ENCODE measurements around the gene MMP15.
A peak's percentile ranks its signal among the peaks of the same experiment; 100 is the strongest.

Gene MMP15

GRCh38 chr16:58025351-58026138 lies at the start of gene MMP15:
MMP15 (plus strand) TSS chr16:58025754; CDS start chr16:58026351, 597 bp downstream.
- DNase-seq, result peak; percentile 64

DNA sequence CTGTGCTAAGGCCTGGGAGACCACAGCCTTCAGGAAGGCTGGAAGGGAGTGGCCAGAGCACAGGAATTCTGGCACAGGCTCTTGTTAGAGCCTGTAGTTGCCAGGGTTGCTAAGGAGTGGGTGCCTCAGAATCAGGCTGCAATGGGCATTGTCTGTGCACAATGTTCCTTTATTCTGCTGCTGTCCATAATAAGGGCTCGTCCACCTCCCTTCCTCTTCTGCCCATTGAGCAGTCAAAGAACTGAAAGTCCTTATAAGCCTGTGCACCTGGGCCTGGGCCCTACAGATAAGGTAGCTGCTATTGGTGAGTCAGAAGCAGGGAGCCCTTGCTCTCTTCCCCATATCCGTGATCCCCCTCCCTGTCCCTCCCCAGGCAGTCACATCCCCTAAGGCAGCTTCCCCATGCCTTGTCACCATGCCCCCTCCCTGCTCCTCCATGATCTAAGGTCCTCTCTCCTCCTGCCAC lies 49.2 kb upstream of the MMP15 start:
- peak; percentile 90 for DNase-seq

DNA sequence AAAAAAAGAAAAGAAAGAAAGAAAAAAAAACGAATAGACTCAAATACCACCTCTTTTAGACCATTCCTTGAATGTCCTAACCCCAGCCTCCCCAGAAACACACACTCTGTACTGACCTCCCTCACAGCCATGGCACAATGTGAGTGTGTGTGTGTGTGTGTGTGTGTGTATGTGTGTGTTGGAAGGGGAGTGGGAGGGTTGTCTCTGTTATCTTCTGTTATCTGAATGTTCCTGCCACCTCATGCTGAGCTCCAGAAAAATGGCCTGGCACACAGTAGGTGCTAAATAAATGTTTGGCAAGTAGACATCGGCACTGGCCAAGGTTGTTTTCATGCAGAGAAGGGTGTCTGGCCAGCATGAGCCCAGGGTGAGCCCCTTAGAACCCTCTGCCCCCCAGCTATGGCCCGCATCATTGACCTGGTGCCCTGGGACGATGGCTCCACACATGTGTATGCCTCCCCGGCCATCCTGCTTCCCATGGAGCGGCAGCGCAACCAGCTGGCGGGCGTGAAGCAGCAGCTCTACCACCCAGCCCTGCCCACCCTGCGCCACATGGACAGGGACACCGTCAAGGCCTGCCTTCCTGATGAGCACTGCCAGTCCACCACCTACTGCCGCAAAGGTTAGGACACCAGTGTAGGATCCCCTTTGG lies 48.0 kb upstream of the MMP15 start:
- peak; percentile 27 for DNase-seq

- peak; percentile 18 for DNase-seq
Measured at GRCh38 chr16:57978070-57978465, 47.5 kb upstream of the MMP15 start.

GRCh38 chr16:57979006-57979585 lies 46.5 kb upstream of the MMP15 start:
- no peak for DNase-seq

GRCh38 chr16:57981636-57982035 lies 43.9 kb upstream of the MMP15 start:
- no peak for DNase-seq

DNA sequence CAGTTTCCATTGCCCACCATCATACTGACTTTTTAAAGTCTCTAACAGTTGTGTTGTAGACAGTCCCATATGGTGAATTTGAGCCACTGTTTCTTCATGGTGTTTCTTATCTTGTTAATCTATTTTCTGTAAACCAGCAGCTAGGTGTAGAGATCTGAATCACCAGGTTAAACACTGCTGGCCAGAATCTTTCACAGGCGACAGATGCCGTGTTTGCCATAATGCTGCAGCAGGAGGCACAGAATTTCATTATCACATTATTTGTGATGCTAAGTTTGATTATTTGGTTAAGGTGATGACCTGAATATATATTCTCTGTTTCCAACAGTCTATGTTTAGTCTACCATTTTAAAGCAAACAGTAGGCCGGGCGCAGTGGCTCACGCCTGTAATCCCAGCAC lies 43.2 kb upstream of the MMP15 start:
- no peak for DNase-seq

DNA sequence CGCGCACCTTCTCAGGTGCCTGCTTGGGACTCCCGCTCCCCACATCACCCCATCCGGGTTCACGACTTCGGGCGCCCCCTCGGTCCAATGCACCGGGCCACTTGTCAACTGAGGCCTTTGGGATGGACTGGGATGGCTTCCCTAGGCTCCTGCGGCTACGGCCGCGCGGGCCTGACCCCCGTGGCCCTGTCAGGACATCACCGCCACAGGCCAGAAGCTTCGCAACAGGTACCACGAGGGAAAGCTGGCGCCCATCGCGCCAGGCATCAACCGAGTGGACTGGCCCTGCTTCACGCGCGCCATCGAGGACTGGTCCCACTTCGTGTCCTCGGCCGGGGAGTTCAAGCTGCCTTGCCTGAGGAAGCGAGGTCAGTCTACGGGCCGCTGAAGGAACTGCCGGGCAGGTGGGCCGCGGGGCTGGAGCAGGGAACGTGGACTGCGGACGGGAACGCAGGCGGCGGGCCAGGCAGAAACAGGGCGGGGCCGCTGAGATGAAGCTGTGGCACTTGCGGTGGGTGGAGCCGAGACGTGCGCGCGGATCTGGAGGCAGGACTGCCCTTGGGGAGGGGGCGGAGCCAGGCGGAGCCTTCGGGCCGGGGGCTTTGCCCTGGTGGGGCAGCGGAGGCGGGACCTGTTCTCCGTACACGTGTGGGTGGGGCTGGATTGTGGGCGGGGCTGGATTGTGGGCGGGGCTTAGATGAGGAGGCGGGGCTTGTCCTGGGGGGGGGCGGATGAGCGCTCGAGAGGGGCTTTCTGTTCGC lies 40.9 kb upstream of the MMP15 start:
- peak; percentile 83 for DNase-seq

DNA sequence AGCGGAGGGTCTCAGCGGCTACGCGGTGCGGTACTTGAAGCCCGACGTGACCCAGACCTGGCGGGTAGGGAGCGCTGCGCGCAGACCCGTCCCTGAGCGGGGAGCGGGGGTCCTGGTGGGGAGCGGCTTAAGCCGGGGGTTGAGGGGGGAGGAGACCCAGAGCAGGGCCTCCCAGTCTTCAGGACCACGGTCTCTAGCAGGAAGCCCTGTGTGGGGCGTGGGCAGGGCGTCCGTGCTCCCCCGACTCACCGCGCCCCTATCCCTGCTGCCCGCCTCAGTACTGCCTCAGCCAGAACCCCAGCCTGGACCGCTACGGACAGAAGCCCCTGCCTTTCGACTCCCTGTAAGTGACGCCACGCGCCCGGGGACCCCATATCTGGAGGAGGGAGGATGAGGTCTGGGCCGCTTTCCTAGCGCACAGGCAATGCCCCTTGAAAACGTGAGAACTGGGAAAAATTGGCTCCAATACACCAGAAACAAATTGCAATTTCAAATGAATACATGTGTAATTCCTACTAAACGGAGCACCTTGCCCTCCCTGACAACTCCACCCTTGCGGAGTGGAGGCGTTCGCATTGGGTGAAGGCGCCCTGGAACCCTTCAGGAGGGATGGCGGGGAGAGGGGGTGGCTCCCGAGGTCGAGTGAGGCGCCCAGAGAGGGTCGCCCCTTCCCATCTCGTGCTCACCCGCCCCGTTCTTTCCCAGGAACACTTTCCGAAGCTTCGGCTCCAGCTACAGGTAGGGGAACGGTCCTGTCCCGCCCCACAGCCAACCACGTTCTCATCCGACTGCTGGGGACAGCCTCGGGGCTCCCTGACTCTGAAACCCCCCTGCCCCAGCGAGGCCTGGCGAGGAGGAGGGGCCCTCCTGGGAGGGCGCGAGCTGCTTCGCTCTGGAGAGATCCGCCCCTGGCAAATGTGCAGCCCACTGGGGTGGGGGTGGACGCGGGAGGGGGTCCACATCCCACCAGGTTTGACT lies 40.1 kb upstream of the MMP15 start:
- no peak for DNase-seq

DNA sequence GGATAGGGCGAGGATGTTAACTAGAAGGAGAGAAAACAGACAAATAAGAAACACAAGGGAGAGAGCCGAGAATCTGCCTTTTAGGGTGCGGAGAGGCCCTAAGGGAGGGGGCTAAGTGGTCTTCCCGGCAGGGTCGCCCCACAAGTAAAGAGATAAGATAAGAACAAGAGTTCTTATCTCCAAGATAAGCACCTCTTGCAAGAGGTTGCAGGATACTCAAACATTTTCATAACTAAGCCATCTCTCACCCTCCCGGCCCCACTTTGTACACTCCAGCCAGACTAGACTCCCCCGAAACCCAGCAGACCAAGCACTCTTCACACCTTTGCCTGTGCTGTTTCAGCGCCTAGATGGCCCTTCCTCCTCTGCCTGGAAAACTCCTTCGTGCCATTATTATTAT lies 39.4 kb upstream of the MMP15 start:
- DNase-seq, result no peak

- DNase-seq, result no peak
Measured at GRCh38 chr16:57987441-57988177, 37.9 kb upstream of the MMP15 start.

DNA sequence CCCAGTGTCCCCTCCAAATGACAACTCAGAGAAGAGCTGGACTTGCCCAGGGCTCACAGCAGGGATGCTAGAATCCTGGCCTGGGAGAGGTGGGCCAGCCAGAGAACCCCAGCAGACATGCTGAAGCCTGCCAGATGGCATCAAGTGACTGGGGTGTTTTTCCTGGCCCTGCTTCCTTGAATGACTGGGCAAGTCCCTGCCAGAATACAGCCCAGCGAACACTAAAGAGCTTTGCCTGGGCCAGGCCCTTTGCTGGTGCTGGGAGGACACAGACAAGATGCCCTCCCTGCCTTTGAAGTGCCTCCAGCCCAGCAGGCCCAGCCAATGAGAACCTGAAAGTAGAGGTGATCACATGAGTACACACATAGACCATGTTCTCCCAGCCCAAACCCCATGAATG lies 36.6 kb upstream of the MMP15 start:
- no peak for DNase-seq

- no peak for DNase-seq
Measured at GRCh38 chr16:57991551-57992059, 33.9 kb upstream of the MMP15 start.

DNA sequence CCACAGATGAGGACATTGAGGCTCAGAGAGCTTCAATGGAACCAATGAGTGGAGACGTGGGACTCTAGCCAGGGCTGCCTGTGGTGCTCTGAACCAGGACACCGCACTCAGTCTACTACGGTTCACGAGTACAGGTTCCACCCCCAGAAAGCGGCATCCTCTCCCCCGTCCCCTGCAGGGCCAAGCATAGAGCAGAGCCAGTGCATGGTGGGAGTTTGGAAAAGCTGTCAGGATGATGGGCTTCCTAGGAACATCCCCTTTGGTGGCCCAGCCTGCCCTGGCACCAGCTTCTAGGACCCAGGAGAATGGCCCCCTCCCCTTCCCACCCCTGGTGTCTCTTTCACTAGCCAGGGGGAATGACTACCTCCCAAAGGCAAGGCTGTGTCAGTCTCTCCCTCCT lies 33.5 kb upstream of the MMP15 start:
- no peak for DNase-seq

- DNase-seq, result no peak
Measured at GRCh38 chr16:57993438-57993837, 32.1 kb upstream of the MMP15 start.

GRCh38 chr16:57993897-57994296 lies 31.7 kb upstream of the MMP15 start:
- DNase-seq, result no peak

DNA sequence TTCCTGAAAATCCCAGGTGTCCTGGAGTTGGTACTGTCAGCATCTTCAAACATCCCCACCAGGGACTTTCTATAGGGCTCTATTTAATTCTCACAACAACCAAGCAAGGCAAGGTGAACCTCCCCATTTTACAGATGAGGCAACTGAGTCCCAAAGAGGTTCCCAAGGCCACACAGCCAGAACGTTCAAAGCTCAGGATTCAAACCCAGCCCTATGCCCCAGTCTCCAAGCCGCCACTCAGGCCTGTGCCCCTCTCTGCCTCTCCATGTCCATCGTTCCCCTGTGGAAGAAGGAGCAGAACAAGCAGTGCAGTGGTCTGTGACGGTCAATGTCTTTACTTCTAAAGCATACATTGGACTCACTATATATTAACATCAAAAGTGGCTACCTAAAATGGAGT lies 31.2 kb upstream of the MMP15 start:
- no peak for DNase-seq

DNA sequence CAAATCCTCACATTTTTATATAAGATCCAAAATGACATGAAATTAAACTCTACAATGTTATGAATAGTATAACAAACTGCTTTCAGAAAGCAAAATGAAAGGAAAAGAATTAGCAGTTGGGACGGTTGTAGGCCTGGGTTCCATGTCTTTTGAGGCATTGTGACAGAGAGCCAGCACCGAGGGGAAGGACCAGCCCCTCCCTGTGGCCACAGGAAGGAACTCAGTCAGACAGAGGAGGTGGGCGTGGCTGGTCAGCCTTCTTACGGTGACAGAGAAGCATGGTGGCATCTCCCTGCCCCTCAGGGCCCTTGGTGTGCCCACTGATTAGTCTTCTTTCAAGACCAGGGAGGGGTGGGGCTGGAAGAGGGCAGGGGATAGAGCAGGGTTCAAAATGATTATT lies 30.8 kb upstream of the MMP15 start:
- peak; percentile 79 for DNase-seq

GRCh38 chr16:57995721-57996405 lies 29.7 kb upstream of the MMP15 start:
- no peak for DNase-seq

GRCh38 chr16:57996406-57997175 lies 29.0 kb upstream of the MMP15 start:
- DNase-seq, result no peak
